ENCODE measurements around the gene INMT.

DNA sequence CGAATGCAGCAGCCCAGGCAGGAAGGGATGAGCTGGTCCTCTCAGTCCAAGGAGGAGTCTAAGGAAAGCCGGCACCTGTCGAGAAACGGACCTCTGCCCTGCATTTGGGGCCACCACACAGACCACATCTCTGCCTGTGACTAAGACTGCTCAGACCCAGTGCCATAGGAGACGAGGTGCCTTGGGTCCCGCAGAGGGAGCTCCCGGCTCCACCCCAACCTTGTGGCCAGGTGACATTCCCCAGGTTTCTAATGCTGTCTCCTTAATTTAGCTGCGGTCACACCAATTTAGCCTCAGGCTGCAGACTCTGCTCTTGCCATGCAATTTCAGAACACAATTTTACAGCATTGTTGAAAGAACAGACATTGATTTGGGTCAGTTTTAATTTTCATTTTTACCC, 46.9 kb upstream of the INMT start:
- TF ChIP-seq NFYB (IDR thresholded peaks at IDR 0.05; ENCODE audit: insufficient read depth, low read depth, low read length) = no peak
- TF ChIP-seq CEBPB (IDR thresholded peaks at IDR 0.05; ENCODE audit: borderline replicate concordance in 1 of 2, low read depth in 2 of 2, low read length in 2 of 2) = no peak
- TF ChIP-seq HDAC6 (IDR thresholded peaks at IDR 0.05; ENCODE audit: unreplicated experiment) = no peak
- TF ChIP-seq EP300 (IDR thresholded peaks at IDR 0.05; ENCODE audit: borderline replicate concordance in 1 of 2, control insufficient read depth in 1 of 2, low read depth in 2 of 2, low read length in 2 of 2) = no peak
- TF ChIP-seq SUPT20H (IDR thresholded peaks at IDR 0.05; ENCODE audit: borderline replicate concordance, control insufficient read depth, low read depth, low read length) = no peak
- TF ChIP-seq ZNF274 (IDR thresholded peaks at IDR 0.05; ENCODE audit: insufficient read depth, insufficient read length) = no peak
- no peak for TF ChIP-seq SMARCA5 (IDR thresholded peaks at IDR 0.05)
